GM19455 (cell line): ENCODE results near the gene MITF.

Experiments
- ATAC-seq: cut with Tn5 transposase; IDR thresholded peaks from one replicate; pipeline ENCODE4 v1.9.1; 2021; ENCODE audit not compliant: unreplicated experiment

Gene MITF

DNA sequence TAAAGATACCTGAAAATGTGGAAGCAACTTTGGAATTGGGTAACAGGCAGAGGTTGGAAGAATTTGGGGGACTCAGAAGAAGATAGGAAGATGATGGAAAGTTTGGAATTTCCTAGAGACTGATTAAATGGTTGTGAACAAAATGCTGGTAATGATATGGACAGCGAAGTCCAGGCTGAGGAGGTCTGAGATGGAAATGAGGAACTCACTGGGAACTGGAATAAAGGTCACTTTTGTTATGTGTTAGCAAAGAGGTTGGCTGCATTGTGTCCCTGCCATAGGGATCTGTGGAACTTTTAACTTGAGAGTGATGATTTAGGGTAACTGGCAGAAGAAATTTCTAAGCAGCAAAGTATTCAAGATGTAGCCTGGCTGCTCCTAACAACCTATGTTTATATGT is 13.0 kb downstream of the MITF start:
- ATAC-seq: no peak

DNA sequence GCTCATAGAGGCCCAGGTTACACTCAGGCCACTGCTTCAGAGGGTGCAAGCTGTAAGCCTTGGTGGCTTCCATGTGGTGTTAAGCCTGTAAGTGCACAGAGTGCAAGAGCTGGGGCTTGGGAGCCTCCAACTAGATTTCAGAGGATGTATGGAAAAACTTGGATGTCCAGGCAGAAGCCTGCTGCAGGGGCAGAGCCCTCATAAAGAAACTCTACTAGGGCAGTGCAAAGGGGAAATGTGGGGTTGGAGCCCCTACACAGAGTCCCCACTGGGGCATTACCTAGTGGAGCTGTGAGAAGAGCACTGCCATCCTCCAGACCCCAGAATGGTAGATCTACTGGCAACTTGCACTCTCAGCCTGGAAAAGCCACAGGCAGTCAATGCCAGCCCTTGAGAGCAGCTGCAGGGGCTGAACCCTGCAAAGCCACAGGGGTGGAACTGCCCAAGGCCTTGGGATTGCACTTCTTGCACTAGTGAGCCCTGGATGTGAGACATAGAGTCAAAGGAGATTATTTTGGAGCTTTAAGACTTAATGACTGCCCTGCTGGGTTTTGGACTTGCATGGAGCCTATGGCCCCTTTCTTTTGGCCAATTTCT is 14.0 kb downstream of the MITF start:
- ATAC-seq: no peak

DNA sequence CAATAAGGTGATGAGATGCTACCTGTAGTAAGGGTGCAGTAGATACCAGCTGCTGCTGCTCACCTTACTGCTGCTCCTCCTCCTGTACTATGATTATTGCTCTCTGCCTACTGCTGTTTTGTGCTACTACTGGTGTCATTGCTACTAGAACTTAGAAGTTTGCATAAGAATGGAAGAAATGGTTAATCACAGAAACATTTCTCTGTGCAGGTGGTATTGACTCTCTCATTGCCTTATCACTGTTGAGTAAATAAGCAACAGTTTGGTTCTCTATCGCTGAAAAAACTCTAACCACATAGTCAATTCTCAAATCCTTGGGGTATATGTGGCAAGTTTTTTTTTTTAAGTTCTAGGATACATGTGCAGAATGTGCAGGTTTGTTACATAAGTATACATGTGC is 16.5 kb downstream of the MITF start:
- ATAC-seq: no peak

DNA sequence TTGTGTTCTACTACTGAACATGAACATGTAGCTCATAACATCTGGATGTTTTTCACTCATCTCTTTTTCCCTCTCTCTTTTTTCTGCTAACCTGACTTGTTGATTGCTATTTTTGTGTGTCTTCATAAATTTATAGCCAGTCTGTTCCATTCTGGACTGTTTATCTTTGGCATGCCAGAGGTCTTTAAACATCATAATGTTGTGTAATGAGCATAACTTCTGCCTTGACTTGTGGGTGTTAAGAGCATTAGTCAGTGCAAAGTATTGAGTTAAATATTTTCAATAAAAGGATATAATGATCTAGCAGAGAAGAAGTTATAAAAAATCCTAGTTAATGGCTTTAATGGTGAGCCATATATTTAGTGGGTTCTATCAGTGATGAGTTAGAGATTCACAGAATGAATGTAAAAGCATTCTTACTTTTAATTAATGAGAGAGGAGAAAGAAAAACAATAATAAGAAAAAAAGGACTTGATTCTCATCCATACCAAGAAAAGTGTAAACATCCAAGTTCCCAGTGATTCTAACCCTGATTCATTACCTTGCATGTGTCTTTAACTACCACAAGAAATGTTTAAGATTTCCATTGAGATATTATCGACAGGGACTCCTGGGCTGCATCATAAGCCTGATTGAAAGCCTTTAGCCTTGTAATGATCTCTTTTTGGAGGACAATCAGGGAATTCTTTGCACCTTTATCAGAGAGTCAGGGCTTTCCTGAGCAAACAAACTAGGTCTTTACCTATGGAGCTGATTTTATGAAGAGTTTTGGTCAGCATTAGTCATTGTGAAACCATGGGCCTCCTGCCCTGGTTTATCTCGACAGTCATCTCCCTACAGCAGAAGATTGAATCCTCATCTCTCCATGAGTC is 22.9 kb downstream of the MITF start:
- ATAC-seq: no peak

DNA sequence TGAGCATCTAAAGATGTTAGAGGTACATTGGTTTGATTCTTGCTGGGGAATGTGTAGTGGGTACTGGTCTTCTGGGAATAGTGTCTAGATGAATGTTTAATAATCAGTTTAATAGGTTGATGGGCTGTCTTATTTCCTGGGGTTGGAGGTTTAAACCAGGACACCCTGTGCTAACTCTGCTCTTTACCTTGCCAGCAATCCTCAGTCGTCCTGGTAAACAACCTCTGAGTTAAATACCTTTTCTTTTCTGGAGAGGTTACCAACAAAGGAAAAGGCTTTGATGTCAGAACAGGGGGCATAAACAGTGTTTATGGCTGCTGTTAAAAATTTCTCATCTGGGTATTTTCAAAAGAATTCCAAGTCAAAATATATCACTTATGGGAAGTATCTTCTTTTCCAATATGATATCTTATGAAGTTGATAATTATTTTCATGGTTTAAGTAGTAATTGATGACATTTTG is 23.5 kb downstream of the MITF start:
- ATAC-seq: no peak

DNA sequence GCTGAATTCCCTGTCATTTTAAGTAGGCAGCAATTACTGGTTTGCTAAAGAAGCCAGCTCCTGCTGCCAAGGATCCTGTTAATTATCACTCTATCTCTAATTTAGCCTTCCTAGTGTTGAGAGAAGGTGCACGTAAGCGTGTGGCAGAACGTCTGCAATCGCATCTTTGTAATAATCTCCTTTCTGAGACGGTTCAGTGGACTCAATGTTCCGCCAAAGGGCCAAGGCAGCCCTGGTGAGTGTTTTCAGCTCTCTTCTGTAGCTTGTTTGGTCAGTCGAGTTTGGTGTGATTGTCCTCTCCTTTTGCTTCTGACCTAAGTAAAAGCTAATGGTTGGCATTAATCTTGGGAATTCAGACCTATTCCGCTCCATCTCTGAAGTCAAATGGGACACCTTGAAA is 24.2 kb downstream of the MITF start:
- no peak for ATAC-seq

DNA sequence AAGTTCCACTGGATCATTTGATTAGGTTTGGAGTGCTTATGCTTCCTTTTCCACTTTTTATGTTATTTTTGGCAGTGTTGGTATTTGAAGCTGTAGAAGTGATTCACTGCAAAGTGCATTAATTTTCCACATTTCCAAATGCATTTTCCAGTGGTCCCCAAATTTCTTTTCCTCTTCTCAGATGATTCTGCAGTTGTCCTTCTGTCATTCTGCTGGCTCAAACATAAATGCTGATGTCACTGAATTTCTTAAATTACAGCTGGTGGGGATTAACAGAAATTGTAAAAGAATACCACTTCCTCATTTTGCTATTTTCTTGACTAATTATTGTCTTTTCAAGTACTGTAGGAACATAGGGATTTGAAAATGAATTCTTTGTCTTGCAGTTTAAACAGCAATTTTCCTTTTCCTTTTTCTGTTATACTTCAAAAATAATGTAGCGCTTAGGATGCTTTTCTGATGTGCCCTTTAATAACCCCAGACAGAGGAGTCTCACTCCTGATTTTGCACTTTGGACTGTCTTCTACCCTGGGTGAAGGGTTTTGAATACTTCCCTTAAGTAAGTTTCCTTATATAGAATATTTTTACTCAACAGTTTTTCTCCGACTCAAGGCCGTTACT is 25.0 kb downstream of the MITF start:
- ATAC-seq: no peak

DNA sequence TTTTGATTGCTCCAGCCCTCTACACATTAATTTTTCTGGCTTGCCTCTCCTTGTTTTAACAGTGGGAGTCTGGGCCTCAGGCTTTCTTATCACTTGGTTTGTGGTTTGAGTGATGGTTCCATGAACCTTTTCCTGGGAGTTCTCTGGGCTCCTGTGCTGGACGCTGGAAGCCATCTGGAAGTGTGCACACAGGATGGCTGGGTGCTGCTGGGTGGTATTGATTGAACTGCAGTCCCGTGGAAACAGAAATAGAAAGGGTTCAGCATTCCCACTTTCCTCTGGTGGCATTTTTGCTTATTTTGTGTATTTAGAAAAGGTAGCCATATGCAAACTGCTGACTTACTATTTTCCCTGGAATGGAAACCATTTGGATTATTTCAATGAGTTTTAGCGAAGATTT is 25.6 kb downstream of the MITF start:
- no peak for ATAC-seq

DNA sequence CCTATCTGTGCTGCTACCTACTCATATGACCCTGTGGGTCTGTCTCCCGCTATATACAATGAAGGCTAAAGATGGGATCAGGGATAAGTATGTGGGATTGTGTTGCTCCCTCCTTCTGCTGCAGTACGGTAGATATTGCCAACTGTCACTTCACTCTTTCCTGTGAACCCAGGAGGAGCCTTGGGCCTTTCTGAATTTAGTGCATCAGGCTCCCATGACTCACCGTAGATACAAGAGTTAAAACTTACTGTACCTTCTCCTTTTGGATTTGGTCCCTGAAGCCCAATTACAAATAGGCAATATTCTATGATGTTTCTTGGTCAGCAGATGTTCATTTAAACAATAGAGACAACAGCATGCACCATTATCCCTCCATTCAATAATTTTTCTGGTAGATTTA is 27.4 kb downstream of the MITF start:
- ATAC-seq: no peak

DNA sequence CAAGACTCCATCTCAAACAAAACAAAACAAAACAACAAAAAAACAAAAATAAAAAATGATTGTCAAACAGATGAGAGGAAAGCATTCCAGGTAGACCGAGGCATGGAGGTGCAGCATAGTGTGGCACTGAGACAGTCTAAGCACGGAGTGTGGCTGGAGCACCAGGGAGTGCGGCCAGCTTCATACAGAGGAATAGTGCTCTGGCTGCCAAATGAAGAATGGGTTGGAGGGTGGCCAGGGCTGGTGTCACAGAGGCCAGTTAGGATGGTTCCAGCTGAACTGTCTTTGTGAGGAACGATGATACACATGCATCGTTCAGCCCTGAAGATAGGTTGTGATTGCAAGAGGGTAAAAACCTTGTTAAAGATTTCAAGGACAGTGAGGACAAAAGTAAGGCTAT is 28.3 kb downstream of the MITF start:
- no peak for ATAC-seq

DNA sequence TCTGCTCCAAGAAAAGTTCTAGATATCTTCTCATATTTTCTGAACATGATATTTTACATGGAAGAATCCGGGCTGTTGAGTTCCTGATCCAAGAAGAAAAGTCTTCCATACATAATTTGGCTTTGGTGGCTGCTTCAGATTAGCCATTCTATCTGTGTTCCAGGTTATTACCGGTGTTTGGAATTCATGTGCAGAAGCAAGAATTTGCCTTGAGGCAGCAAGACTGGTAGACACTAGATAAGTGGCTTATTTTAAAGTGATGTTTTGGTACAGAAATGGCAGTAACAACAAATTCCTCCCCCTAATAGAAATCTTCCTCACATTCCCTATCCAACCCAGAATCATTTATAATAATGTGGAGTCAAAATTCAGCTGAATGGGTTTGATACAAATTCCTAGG is 29.2 kb downstream of the MITF start:
- no peak for ATAC-seq

DNA sequence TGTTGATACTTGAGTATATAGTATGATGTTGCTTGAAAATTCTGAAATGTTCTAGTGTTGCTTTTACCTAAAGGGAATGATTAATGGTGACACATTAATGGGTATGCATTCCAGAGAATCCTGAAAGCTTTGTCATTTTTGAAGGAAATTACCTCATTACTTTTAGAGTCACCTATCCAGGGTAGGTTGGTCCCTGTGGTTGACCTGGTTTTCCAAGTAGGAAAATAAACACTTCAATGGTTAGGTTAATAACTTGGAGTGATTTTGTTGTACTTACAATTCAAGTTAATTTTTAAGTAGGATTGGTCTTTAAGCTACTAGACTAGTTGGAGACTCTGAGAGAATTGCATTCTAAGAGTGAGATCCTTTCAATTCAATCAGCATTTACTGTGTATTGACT is 31.0 kb downstream of the MITF start:
- ATAC-seq: no peak

DNA sequence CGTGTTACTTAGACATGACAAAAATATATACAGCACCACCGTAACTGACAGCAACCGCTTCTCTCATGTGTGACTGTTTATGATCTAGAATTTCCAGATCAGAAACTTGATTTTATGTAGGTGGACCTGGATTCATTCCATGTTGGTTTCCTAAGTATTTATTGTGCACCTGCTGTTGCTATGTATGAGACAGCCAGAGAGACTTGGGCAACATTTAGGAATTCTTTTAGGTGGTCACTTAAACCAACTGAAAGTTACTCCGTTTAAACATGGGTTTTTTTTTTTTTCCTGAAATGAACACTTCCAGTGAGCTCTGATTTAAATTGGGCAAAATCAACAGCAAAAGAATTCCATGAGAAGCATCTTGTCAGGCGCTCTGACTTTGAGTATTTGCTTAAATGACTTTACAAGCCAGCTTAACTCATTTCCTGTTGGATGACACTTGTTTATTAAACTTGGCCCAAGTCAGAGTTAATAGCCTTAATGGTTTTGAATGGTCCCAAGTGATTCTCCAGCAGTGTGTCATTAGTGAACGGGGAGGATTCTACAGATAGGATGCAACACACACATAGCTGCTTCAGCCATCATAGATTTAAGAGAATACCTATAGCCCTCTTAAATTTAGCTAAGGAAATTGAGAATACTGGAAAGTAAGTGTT is 31.8 kb downstream of the MITF start:
- no peak for ATAC-seq

DNA sequence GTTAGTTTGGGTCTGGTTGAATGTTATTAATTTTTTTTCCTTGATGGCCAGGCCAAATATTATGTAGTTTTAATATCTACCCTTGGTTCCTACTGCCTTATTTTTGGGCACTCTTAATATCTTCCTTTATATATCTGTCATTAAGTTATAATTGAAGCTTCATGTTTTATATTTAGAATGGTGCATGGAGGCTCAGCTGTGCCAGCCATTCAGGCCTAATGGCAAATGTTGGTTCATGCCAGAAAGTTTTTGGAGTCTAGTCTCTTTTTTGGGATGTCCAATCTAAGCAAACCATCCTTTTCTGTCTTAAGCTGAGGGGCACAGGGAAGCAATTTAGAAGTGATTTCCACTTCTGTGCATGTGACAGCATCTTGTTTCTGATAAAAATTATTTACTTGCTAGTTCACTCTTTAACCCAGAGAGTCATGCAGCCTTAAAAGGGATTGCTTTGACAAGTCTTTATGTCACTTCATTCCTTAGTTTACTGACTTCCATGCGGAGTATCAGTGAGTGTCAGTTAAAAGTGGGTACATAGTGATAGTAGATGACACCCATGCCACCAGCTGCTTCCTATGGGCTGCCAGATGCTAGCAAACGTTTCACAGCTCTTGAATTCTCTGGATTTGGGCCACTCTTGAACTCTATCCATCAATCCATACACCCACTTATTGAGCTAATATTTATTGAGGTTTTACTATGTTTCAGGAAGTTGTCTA is 33.0 kb downstream of the MITF start:
- ATAC-seq: no peak

DNA sequence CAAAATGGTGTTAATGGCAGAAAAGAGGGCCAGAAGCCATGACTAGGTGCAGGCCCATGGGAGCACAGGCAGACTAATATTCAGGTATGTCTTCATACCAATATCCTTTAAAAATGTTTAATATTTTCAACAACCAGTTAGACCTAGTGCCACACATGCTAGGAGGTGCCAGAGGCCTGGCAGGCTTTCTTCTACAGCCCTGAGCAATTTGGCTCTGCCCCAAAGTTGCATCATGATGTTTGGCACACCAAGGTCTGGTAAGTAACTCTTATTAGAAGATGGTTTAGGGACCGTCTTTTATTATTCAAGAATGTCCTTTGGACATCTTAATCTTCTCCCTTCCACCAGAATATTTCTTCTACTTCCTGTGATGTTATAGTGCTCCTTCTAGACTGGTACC is 34.8 kb downstream of the MITF start:
- no peak for ATAC-seq

DNA sequence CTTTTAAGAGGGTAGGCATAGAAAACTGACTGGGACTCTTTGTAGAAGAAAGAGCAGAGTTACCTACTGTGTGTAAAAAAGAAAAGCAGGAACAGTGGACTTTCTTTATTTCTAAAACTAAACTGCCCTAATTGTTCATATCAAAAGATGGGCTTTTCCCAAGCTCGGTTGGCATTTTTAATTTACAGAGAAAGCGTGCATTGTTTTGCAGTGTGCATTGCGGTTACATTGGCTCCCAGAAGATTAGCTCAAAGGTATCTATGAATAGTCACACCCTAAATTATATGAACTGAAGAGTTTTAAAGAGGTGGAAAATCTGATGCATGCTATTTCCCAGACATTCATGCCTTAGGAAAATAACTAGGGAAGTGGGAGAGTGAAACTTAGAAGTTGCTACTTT is 36.5 kb downstream of the MITF start:
- no peak for ATAC-seq

DNA sequence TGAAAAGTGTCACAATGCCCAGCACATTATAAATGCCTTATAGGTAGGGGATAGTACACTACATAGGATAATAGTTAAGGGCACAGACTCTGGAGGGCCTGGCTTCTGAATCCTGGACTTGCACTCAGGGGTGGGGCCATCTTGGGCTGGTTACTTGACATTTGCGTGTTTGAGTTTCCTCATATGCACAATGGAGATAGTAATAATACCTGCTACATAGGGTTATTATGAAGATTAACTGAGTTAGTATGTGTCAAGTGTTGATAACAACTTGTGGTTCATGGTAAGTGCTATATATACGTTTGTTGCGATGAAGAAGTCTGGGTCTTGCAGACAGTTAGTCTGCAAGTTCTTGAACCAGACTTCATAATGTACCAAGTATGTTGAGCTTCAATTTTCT is 37.0 kb downstream of the MITF start:
- ATAC-seq: no peak

DNA sequence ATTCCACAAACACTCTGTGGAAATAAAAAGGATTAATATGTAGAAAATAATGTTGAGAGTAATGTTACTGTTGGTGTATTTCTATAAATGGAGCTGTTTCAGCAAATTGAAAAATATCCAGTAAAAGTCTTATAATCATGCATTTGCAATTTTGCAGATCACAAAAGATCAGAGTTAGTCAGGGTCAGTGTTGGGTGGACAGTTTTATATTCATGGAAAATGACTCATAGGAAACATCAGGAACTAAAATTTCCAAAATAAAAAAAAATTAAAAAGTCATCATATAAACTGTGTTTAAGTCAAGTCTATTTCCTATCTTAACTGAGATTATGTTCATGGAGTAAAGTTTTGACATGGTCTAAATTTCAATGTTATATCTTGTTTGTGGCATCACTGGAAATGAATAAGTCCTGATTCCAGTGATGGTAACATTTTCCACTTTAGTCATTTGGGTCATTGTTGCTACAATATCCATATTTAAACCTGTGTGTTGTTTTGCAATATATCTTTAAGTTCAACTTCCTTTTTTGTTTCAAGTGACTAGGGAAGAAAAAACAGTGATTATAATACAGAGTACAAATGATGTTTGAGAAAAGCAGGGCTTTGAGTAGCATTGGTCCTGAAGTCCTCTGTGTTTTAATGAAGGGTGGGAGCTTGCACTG is 37.8 kb downstream of the MITF start:
- ATAC-seq: no peak

DNA sequence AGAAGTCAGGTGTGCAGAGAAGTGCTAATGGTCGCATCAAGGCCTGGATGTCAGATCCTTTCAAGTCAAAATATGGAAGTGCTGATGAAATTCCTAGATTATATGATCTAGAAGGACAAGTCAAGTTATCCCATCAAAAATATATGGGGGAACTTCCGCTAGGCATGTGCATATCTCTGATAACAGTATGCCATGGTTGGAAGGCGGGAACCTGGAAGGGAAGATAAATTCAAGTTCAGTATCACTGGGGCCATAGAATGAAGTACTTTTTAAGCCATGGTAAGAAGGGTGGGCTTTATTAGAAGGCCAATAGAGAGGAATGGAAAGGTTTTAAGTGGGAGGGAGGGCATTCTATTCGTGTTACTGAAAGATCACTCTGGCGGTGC is 38.3 kb downstream of the MITF start:
- ATAC-seq: no peak

DNA sequence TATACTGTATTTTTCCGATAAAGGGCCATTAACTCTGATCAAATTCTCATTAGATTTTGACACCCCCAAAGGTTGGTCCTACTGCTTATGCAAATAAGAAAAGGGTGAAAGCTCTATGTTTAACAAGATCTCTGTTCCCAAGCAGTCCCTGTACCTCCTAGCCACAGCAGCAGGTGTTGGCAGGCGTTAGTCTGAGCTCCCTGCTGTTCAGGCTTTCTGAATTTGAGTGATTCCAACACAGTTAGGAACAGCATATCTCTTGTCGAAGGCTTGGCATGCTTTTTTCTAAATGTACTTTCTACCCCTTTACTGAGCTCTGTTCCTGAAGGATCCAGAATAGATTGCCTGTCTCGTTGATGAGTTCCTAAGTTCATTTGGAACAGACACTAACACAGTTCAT is 42.3 kb downstream of the MITF start:
- no peak for ATAC-seq
